Aorta (tissue), 5 donors: ENCODE measurements around the gene HBP1. TPM values are rescaled to one million over a fixed set of nuclear protein-coding genes. Genes with fewer than 3 reads are reported as not detected.

Experiments
- ATAC-seq: fragments of 200-7000 bp; cut with Tn5 transposase; one replicate; pipeline ENCODE4 v1.9.1; 2022; ENCODE audit warnings: moderate library complexity; ENCODE audit not compliant: low FRiP score
- DNase-seq, 2 donors: peaks; one replicate each; pipeline ENCODE4 v3.0.0-alpha.2; 2020
- H3K27ac ChIP-seq, 2 donors: one replicate each; pipeline ENCODE4 v1.5.1; 2013; ENCODE audit warnings: low read length in 2 of 2, mild to moderate bottlenecking in 2 of 2, moderate library complexity in 2 of 2, control low read depth in 1 of 2, inconsistent platforms in 1 of 2, low read depth in 1 of 2
- H3K27me3 ChIP-seq, 2 donors: one replicate each; pipeline ENCODE4 v1.6.1; 2013; ENCODE audit warnings: control low read depth in 1 of 2, low read length in 1 of 2, mild to moderate bottlenecking in 1 of 2, moderate library complexity in 1 of 2; ENCODE audit not compliant: insufficient read depth in 2 of 2, control insufficient read depth in 1 of 2
- H3K36me3 ChIP-seq, 2 donors: one replicate each; pipeline ENCODE4 v1.6.1; 2013; ENCODE audit warnings: control low read depth in 1 of 2, low read length in 1 of 2, mild to moderate bottlenecking in 1 of 2; ENCODE audit not compliant: insufficient read depth in 2 of 2, control insufficient read depth in 1 of 2
- H3K4me1 ChIP-seq, 2 donors: one replicate each; pipeline ENCODE4 v1.6.1; 2013; ENCODE audit warnings: low read length in 2 of 2, control low read depth in 1 of 2, mild to moderate bottlenecking in 1 of 2, moderate library complexity in 1 of 2; ENCODE audit not compliant: insufficient read depth in 2 of 2, control insufficient read depth in 1 of 2
- H3K4me3 ChIP-seq, 2 donors: one replicate each; pipeline ENCODE4 v1.5.1; 2013; ENCODE audit warnings: low read length in 2 of 2, control low read depth in 1 of 2, mild to moderate bottlenecking in 1 of 2
- H3K9me3 ChIP-seq: one replicate; pipeline ENCODE4 v1.6.1; 2013; ENCODE audit warnings: mild to moderate bottlenecking, low read length; ENCODE audit not compliant: control insufficient read depth
- whole genome bisulfite sequencing, 2 donors: extraction: QIAGEN DNeasy Blood & Tissue Kit; methylation state at CpG; one replicate each; pipeline ENCODE4 v1.1.7; 2013; 5-methylcytosine and 5-hydroxymethylcytosine counted together
- intact Hi-C, 2 donors: fragments of 100-400 bp; cut with DNase I; formaldehyde crosslinking; loops; one replicate each; pipeline versions ENCODE4 v1.14.2 to v1.15.0; 2022
- polyA plus RNA-seq, 2 donors: library from polyadenylated mRNA; stranded (reverse); fragments of 200-250 nt; gene quantifications; one replicate each; pipeline ENCODE4 v1.2.3, GENCODE V29; 2013
- total RNA-seq, 2 donors: library from RNA; stranded (reverse); fragmentation: NEBNext Ultra II Directional; extraction: Animal tissue kit (Norgen Biotek cat#: 25700); gene quantifications; one replicate each; pipeline ENCODE4 v1.2.1, GENCODE V29; 2021
- donor health status: healthy with polysubstance abuse.
- donor health status: Bipolar disorder and iron deficiency.
- donor health status: DM: no; HTN: no; CAD: no.
- donor health status: DM: no; HTN: no; CAD: no.
- donor health status: DM: yes; HTN: yes; CAD: no.

Gene HBP1
- total and polyA plus RNA-seq, 4 donors = 45.5 to 78.7 (median 57.9) TPM

GRCh38 chr7:107164092-107164491 is 4.7 kb upstream of the HBP1 start:
- Histone ChIP-seq H3K4me1 (no peaks in the 10 kb centered on the region), H3K27ac (no peak overlapping the region), H3K9me3 (no peaks in the 10 kb centered on the region), H3K27me3 (no peaks in the 10 kb centered on the region), H3K4me3 (no peak overlapping the region), H3K36me3 (no peaks in the 10 kb centered on the region)
- 41 to 42% methylated on average over 2 of the region's 2 CpGs for WGBS, 2 donors
- intact Hi-C loops = no loop called here
- DNase-seq (no peak), ATAC-seq (no peak)

GRCh38 chr7:107165341-107165740 is 3.5 kb upstream of the HBP1 start:
- Histone ChIP-seq H3K27me3 (no peaks in the 10 kb centered on the region), H3K27ac (no peak overlapping the region), H3K9me3 (no peaks in the 10 kb centered on the region), H3K36me3 (no peaks in the 10 kb centered on the region), H3K4me1 (peaks cover 0 to 2% of the 10 kb centered on the region in 2 donors), H3K4me3 (no peak overlapping the region)
- WGBS, 2 donors = 73% methylated on average over 3 of the region's 3 CpGs
- intact Hi-C loops = loop anchor here in 1 of 2 donors (5.0 kb wide), 1 partner anchor 503 kb away; the partner anchor contains the start of gene CCDC71L
- DNase-seq (no peak), ATAC-seq (no peak)

GRCh38 chr7:107166736-107167426 is 1.9 kb upstream of the HBP1 start:
- DNase-seq = no peak
- intact Hi-C loops = loop anchor here in 1 of 2 donors (5.0 kb wide), 1 partner anchor 505 kb away; the partner anchor contains the start of gene CCDC71L
- Histone ChIP-seq H3K27ac (peak overlapping the region in 1 of 2 donors; percentile 94), H3K27me3 (no peaks in the 10 kb centered on the region), H3K36me3 (no peaks in the 10 kb centered on the region), H3K9me3 (no peaks in the 10 kb centered on the region), H3K4me1 (peaks cover 0 to 2% of the 10 kb centered on the region in 2 donors), H3K4me3 (peak overlapping the region in 1 of 2 donors; percentile 30)
- ATAC-seq = no peak
- whole genome bisulfite sequencing, 2 donors = 29 to 30% methylated on average over 5 of the region's 5 CpGs

- intact Hi-C loops = loop anchor here in 1 of 2 donors (1.0 to 5.0 kb wide), 2 partner anchors 505 to 576 kb away; partner anchors contain the start of gene CCDC71L
- H3K27me3 ChIP-seq = no peaks in the 10 kb centered on the region
- H3K36me3 ChIP-seq = no peaks in the 10 kb centered on the region
- H3K9me3 ChIP-seq = no peaks in the 10 kb centered on the region
- H3K4me3 ChIP-seq = peak overlapping the region; percentile 30 to 69
- peak overlapping the region; percentile 84 to 95 for H3K27ac ChIP-seq
- WGBS, 2 donors = 0% methylated on average over 15 of the region's 15 CpGs
- ATAC-seq (peak; percentile 45), DNase-seq (peak in 1 of 2 donors; percentile 78)
- H3K4me1 ChIP-seq = peaks cover 0 to 2% of the 10 kb centered on the region in 2 donors
These were observed 1.1 kb upstream of the HBP1 start for GRCh38 chr7:107167483-107168232.

- DNase-seq (peak; percentile 99), ATAC-seq (peak; percentile 89)
- Histone ChIP-seq H3K27ac (peak overlapping the region; percentile 93 to 97), H3K27me3 (no peaks in the 10 kb centered on the region), H3K4me1 (peaks cover 0 to 2% of the 10 kb centered on the region in 2 donors), H3K9me3 (no peaks in the 10 kb centered on the region), H3K36me3 (no peaks in the 10 kb centered on the region), H3K4me3 (peak overlapping the region; percentile 92 to 98)
- WGBS, 2 donors = 1 to 2% methylated on average over 52 to 73 of the region's 73 CpGs
- intact Hi-C loops = loop anchor here in 1 of 2 donors (5.0 kb wide), 1 partner anchor 507 kb away; the partner anchor contains the start of gene CCDC71L
These were observed 582 bp downstream of the HBP1 start for GRCh38 chr7:107169120-107170050.

GRCh38 chr7:107170051-107170915 is 1.5 kb downstream of the HBP1 start:
- intact Hi-C loops = no loop called here
- DNase-seq (no peak), ATAC-seq (no peak)
- H3K27me3 ChIP-seq = no peaks in the 10 kb centered on the region
- no peaks in the 10 kb centered on the region for H3K9me3 ChIP-seq
- no peaks in the 10 kb centered on the region for H3K36me3 ChIP-seq
- peak overlapping the region in 1 of 2 donors; percentile 97 for H3K27ac ChIP-seq
- WGBS, 2 donors = 12% methylated on average over 13 of the region's 13 CpGs
- peaks cover 0 to 2% of the 10 kb centered on the region in 2 donors for H3K4me1 ChIP-seq
- H3K4me3 ChIP-seq = peak overlapping the region; percentile 37 to 98

- no peak for ATAC-seq
- intact Hi-C loops = no loop called here
- Histone ChIP-seq H3K4me1 (peaks cover 0 to 2% of the 10 kb centered on the region in 2 donors), H3K9me3 (no peaks in the 10 kb centered on the region), H3K27me3 (no peaks in the 10 kb centered on the region), H3K4me3 (no peak overlapping the region), H3K36me3 (no peaks in the 10 kb centered on the region), H3K27ac (no peak overlapping the region)
- DNase-seq = no peak
- WGBS, 2 donors = 86% methylated on average over 12 of the region's 12 CpGs
These were observed 2.7 kb downstream of the HBP1 start for GRCh38 chr7:107171496-107171895.
